ENCODE results near the gene FAM222B. TPM values are rescaled to one million over a fixed set of nuclear protein-coding genes. Genes with fewer than 3 reads are reported as not detected.

The FAM222B gene
- total RNA-seq, 1 donor from 2014 or later: 21.0 TPM

- peaks cover 19% of the 10 kb centered on the region for H3K36me3 Mint-ChIP-seq (ENCODE audit: low read depth)
- H3K4me3 Mint-ChIP-seq (ENCODE audit: unreplicated experiment): no peak overlapping the region
- H3K9me3 Mint-ChIP-seq (ENCODE audit: low read depth): no peaks in the 10 kb centered on the region
- no peak for DNase-seq (ENCODE audit: low spot score)
- H3K4me1 Mint-ChIP-seq (ENCODE audit: low read depth): peaks cover 5% of the 10 kb centered on the region
- no peaks in the 10 kb centered on the region for H3K27me3 Mint-ChIP-seq (ENCODE audit: low read depth)
- H3K27ac Mint-ChIP-seq (ENCODE audit: unreplicated experiment): no peak overlapping the region
- TF ChIP-seq CTCF (IDR thresholded peaks at IDR 0.05): no peak
Observed at GRCh38 chr17:28860363-28860808, 17.8 kb upstream of the FAM222B start.

- Mint-ChIP-seq H3K4me1 (ENCODE audit: low read depth) (peaks cover 17% of the 10 kb centered on the region), H3K27me3 (ENCODE audit: low read depth) (no peaks in the 10 kb centered on the region), H3K4me3 (ENCODE audit: unreplicated experiment) (no peak overlapping the region), H3K27ac (ENCODE audit: unreplicated experiment) (no peak overlapping the region), H3K9me3 (ENCODE audit: low read depth) (no peaks in the 10 kb centered on the region), H3K36me3 (ENCODE audit: low read depth) (peaks cover 19% of the 10 kb centered on the region)
- no peak for DNase-seq (ENCODE audit: low spot score)
- TF ChIP-seq CTCF (IDR thresholded peaks at IDR 0.05): no peak
Observed at GRCh38 chr17:28858801-28859355, 16.3 kb upstream of the FAM222B start.

- Mint-ChIP-seq H3K4me1 (ENCODE audit: low read depth) (peaks cover 17% of the 10 kb centered on the region), H3K27ac (ENCODE audit: unreplicated experiment) (no peak overlapping the region), H3K27me3 (ENCODE audit: low read depth) (no peaks in the 10 kb centered on the region)
Observed at GRCh38 chr17:28857905-28858800, 15.6 kb upstream of the FAM222B start.

GRCh38 chr17:28856028-28856574 is 13.5 kb upstream of the FAM222B start:
- Mint-ChIP-seq H3K27me3 (ENCODE audit: low read depth) (no peaks in the 10 kb centered on the region), H3K9me3 (ENCODE audit: low read depth) (no peaks in the 10 kb centered on the region), H3K27ac (ENCODE audit: unreplicated experiment) (no peak overlapping the region), H3K4me3 (ENCODE audit: unreplicated experiment) (peak overlapping the region; percentile 84), H3K4me1 (ENCODE audit: low read depth) (peaks cover 17% of the 10 kb centered on the region), H3K36me3 (ENCODE audit: low read depth) (peaks cover 19% of the 10 kb centered on the region)
- no peak for DNase-seq (ENCODE audit: low spot score)
- TF ChIP-seq CTCF (IDR thresholded peaks at IDR 0.05): no peak

More at GRCh38 chr17:28857905-28858800, 15.6 kb upstream of the FAM222B start:
- Mint-ChIP-seq H3K36me3 (ENCODE audit: low read depth) (peaks cover 19% of the 10 kb centered on the region), H3K9me3 (ENCODE audit: low read depth) (no peaks in the 10 kb centered on the region), H3K4me3 (ENCODE audit: unreplicated experiment) (no peak overlapping the region)
- DNase-seq (ENCODE audit: low spot score): no peak
- TF ChIP-seq CTCF (IDR thresholded peaks at IDR 0.05): no peak

GRCh38 chr17:28855336-28855679 is 12.7 kb upstream of the FAM222B start:
- DNase-seq (ENCODE audit: low spot score): no peak
- peaks cover 17% of the 10 kb centered on the region for H3K4me1 Mint-ChIP-seq (ENCODE audit: low read depth)
- H3K27me3 Mint-ChIP-seq (ENCODE audit: low read depth): no peaks in the 10 kb centered on the region
- no peak for TF ChIP-seq CTCF (IDR thresholded peaks at IDR 0.05)
- H3K4me3 Mint-ChIP-seq (ENCODE audit: unreplicated experiment): peak overlapping the region; percentile 84
- H3K27ac Mint-ChIP-seq (ENCODE audit: unreplicated experiment): peak overlapping the region; percentile 78
- H3K36me3 Mint-ChIP-seq (ENCODE audit: low read depth): peaks cover 17% of the 10 kb centered on the region
- no peaks in the 10 kb centered on the region for H3K9me3 Mint-ChIP-seq (ENCODE audit: low read depth)
